H1 (cell line): ENCODE data around the gene RYK. TPM values are rescaled to one million over a fixed set of nuclear protein-coding genes. Genes with fewer than 3 reads are reported as not detected.

Experiments
- RFX5 ChIP-seq: IDR thresholded peaks from 2 replicates; pipeline ENCODE4 v1.6.1; 2011; ENCODE audit warnings: low read depth, low read length, improper control_type of control experiment, borderline replicate concordance
- SIX5 ChIP-seq: IDR thresholded peaks from 2 replicates; pipeline ENCODE4 v1.6.1; 2011; ENCODE audit warnings: mild to moderate bottlenecking, low read depth, low read length
- YY1 ChIP-seq: IDR thresholded peaks from 2 replicates; pipeline ENCODE4 v1.6.1; 2011; ENCODE audit warnings: low read depth, mild to moderate bottlenecking, low read length
- polyA plus RNA-seq, 7 experiments: library from polyadenylated mRNA; depleted of rRNA in 3 of 7; stranded (reverse) in 5 of 7; unstranded in 2 of 7; fragments of >200 nt in 5 of 7; fragments of 200-250 nt in 2 of 7; gene quantifications; 1 replicate in 5 of 7; 2 replicates in 1 of 7; 4 replicates in 1 of 7; pipeline versions ENCODE4 v1.2.1 to v1.2.3, GENCODE V29; 2011 to 2013; ENCODE audit warnings: missing spikeins in 2 of 7, mixed read lengths in 2 of 7
- total RNA-seq: library from RNA; stranded (reverse); fragmentation: NEBNext Ultra II Directional; extraction: Animal tissue kit (Norgen Biotek cat#: 25700); gene quantifications from 2 replicates; pipeline ENCODE4 v1.2.1, GENCODE V29; 2021
- TF ChIP-seq, protein P1 (sequence below): fragments of 300-600 bp; sonication (generic); IDR thresholded peaks from 2 replicates; pipeline ENCODE4 v1.7.1; 2012; ENCODE audit warnings: low read length, moderate library complexity, mild to moderate bottlenecking, inconsistent platforms; ENCODE audit not compliant: insufficient replicate concordance

The RYK gene
- total and polyA plus RNA-seq, 2 of the 8 experiments (the other 6 are each of a cell fraction or from before 2014, with no cell fraction given) = 30.5 to 63.8 TPM

DNA sequence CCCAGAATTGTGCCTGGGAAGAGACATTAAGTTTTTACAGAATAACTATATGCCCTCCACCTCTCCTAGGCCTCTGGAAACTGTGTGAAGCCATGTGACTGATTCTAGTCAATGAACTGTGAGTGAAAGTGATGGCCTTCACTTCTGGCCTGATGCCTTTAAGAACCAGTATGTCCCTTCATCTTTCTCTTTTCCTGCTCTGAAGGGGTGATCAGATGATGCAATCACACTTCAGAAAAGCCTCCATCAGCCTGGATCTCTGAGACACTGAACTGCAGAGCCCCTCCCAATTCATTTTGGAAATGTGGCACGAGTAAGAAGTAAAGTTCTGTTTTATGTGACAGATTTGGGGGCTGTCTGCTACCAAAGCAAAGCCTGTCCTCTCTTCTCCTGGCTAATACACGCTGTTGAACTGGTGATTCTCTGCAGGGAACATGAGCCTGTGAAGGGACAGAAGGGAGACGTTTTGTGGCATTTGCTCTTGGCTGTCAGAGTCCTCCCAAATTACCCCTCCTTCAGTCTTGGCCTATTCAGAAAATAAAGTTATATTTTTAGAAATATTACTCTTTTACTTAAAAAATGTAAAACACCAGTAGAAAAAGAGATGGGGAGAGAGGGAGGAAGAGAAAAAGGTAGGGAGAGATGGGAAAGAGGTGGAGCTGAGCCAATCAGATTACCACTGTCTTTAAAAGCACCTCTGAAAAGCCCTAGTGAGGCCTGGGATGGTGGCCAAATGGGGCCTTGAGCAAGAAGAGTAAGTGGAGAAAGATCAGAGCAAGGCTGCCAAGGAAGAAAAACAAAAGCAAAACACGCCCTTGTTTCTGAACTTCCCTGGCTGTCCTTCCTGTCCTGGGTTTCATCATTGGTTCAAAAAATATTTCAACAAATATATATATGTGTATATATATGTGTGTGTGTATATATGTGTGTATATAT, 40.9 kb upstream of the RYK start (continued):
- no peak for TF ChIP-seq SIX5
- no peak for TF ChIP-seq YY1
- TF ChIP-seq, protein P1, sequence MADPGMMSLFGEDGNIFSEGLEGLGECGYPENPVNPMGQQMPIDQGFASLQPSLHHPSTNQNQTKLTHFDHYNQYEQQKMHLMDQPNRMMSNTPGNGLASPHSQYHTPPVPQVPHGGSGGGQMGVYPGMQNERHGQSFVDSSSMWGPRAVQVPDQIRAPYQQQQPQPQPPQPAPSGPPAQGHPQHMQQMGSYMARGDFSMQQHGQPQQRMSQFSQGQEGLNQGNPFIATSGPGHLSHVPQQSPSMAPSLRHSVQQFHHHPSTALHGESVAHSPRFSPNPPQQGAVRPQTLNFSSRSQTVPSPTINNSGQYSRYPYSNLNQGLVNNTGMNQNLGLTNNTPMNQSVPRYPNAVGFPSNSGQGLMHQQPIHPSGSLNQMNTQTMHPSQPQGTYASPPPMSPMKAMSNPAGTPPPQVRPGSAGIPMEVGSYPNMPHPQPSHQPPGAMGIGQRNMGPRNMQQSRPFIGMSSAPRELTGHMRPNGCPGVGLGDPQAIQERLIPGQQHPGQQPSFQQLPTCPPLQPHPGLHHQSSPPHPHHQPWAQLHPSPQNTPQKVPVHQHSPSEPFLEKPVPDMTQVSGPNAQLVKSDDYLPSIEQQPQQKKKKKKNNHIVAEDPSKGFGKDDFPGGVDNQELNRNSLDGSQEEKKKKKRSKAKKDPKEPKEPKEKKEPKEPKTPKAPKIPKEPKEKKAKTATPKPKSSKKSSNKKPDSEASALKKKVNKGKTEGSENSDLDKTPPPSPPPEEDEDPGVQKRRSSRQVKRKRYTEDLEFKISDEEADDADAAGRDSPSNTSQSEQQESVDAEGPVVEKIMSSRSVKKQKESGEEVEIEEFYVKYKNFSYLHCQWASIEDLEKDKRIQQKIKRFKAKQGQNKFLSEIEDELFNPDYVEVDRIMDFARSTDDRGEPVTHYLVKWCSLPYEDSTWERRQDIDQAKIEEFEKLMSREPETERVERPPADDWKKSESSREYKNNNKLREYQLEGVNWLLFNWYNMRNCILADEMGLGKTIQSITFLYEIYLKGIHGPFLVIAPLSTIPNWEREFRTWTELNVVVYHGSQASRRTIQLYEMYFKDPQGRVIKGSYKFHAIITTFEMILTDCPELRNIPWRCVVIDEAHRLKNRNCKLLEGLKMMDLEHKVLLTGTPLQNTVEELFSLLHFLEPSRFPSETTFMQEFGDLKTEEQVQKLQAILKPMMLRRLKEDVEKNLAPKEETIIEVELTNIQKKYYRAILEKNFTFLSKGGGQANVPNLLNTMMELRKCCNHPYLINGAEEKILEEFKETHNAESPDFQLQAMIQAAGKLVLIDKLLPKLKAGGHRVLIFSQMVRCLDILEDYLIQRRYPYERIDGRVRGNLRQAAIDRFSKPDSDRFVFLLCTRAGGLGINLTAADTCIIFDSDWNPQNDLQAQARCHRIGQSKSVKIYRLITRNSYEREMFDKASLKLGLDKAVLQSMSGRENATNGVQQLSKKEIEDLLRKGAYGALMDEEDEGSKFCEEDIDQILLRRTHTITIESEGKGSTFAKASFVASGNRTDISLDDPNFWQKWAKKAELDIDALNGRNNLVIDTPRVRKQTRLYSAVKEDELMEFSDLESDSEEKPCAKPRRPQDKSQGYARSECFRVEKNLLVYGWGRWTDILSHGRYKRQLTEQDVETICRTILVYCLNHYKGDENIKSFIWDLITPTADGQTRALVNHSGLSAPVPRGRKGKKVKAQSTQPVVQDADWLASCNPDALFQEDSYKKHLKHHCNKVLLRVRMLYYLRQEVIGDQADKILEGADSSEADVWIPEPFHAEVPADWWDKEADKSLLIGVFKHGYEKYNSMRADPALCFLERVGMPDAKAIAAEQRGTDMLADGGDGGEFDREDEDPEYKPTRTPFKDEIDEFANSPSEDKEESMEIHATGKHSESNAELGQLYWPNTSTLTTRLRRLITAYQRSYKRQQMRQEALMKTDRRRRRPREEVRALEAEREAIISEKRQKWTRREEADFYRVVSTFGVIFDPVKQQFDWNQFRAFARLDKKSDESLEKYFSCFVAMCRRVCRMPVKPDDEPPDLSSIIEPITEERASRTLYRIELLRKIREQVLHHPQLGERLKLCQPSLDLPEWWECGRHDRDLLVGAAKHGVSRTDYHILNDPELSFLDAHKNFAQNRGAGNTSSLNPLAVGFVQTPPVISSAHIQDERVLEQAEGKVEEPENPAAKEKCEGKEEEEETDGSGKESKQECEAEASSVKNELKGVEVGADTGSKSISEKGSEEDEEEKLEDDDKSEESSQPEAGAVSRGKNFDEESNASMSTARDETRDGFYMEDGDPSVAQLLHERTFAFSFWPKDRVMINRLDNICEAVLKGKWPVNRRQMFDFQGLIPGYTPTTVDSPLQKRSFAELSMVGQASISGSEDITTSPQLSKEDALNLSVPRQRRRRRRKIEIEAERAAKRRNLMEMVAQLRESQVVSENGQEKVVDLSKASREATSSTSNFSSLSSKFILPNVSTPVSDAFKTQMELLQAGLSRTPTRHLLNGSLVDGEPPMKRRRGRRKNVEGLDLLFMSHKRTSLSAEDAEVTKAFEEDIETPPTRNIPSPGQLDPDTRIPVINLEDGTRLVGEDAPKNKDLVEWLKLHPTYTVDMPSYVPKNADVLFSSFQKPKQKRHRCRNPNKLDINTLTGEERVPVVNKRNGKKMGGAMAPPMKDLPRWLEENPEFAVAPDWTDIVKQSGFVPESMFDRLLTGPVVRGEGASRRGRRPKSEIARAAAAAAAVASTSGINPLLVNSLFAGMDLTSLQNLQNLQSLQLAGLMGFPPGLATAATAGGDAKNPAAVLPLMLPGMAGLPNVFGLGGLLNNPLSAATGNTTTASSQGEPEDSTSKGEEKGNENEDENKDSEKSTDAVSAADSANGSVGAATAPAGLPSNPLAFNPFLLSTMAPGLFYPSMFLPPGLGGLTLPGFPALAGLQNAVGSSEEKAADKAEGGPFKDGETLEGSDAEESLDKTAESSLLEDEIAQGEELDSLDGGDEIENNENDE = no peak
- TF ChIP-seq RFX5 = no peak
